Activated CD8-positive, alpha-beta memory T cell treated with anti-CD3 and anti-CD28 coated beads for 1 hour (primary cell): ENCODE measurements around the gene STKLD1.
A peak's percentile ranks its signal among the peaks of the same experiment; 100 is the strongest.
"Not testable (repeated sequence)": the region's sequence is repeated elsewhere in the genome, so short reads cannot be mapped to it uniquely, and the experiment has no call there.

Experiments
- DNase-seq, 2 donors: peaks; one replicate each; pipeline ENCODE4 v3.0.0-alpha.2; 2020; ENCODE audit warnings: low read depth in 1 of 2; ENCODE audit errors: extremely low read depth in 1 of 2

The STKLD1 gene

GRCh38 chr9:133382507-133383141 lies 6.5 kb downstream of the STKLD1 start:
- no peak for DNase-seq

GRCh38 chr9:133383438-133383837 lies 7.3 kb downstream of the STKLD1 start:
- no peak for DNase-seq

GRCh38 chr9:133384736-133385321 lies 8.7 kb downstream of the STKLD1 start:
- DNase-seq: no peak

GRCh38 chr9:133385452-133385851 lies 9.3 kb downstream of the STKLD1 start:
- no peak for DNase-seq

GRCh38 chr9:133386338-133386737 lies 10.2 kb downstream of the STKLD1 start:
- no peak for DNase-seq

- DNase-seq: no peak
Measured at GRCh38 chr9:133387680-133388079, 11.5 kb downstream of the STKLD1 start.

GRCh38 chr9:133389025-133389557 lies 12.9 kb downstream of the STKLD1 start:
- no peak for DNase-seq

- DNase-seq: no peak
Measured at GRCh38 chr9:133389562-133389961, 13.4 kb downstream of the STKLD1 start.

- no peak for DNase-seq
Measured at GRCh38 chr9:133390713-133391112, 14.5 kb downstream of the STKLD1 start.

GRCh38 chr9:133391449-133391848 lies 15.3 kb downstream of the STKLD1 start:
- DNase-seq: not testable (repeated sequence)

GRCh38 chr9:133392308-133392707 lies 16.1 kb downstream of the STKLD1 start:
- DNase-seq: not testable (repeated sequence)

- no peak for DNase-seq
Measured at GRCh38 chr9:133393399-133393798, 17.2 kb downstream of the STKLD1 start.

- no peak for DNase-seq
Measured at GRCh38 chr9:133394687-133395271, 18.6 kb downstream of the STKLD1 start.

GRCh38 chr9:133396952-133397351 lies 20.8 kb downstream of the STKLD1 start:
- no peak for DNase-seq

GRCh38 chr9:133397370-133397769 lies 21.2 kb downstream of the STKLD1 start:
- no peak for DNase-seq

- DNase-seq: no peak
Measured at GRCh38 chr9:133397895-133398294, 21.7 kb downstream of the STKLD1 start.

- DNase-seq: no peak
Measured at GRCh38 chr9:133400292-133400691, 24.1 kb downstream of the STKLD1 start.

- no peak for DNase-seq
Measured at GRCh38 chr9:133401588-133401987, 25.4 kb downstream of the STKLD1 start.

- DNase-seq: no peak
Measured at GRCh38 chr9:133402689-133403088, 26.5 kb downstream of the STKLD1 start.

- peak; percentile 20 to 32 for DNase-seq
Measured at GRCh38 chr9:133403766-133404453, 27.7 kb downstream of the STKLD1 start.

- no peak for DNase-seq
Measured at GRCh38 chr9:133404454-133405002, 28.4 kb downstream of the STKLD1 start.
